ENCODE data around the gene ASTN2.

ASTN2 gene

GRCh38 chr9:117008876-117009275 lies 406.0 kb downstream of the ASTN2 start:
- no peak for DNase-seq (ENCODE audit: low spot score)

- no peak for DNase-seq (ENCODE audit: low spot score)
These were observed 406.4 kb downstream of the ASTN2 start for GRCh38 chr9:117008461-117008860.

DNA sequence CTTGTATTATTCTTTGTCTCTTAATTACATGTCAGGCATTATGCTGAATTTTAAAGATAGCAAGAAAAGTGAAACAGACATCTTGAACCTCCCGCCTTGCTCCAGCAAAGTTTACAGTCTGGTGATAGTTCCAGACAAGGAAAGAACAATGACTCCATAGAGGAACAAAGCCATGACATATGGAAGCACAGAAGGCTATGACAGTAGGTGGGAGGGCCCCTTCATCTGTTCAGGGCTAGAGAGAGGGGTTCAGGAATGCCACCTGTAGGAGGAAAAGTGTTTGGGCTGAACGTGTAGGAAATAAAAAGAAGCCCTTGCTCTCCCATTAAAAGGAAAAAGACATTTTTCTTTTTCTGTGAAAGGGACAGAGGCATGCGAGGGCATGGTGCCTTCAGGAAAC lies 412.2 kb downstream of the ASTN2 start:
- no peak for DNase-seq (ENCODE audit: low spot score)

GRCh38 chr9:117000834-117001233 lies 414.0 kb downstream of the ASTN2 start:
- no peak for DNase-seq (ENCODE audit: low spot score)

GRCh38 chr9:117000196-117000723 lies 414.6 kb downstream of the ASTN2 start:
- no peak for DNase-seq (ENCODE audit: low spot score)

DNA sequence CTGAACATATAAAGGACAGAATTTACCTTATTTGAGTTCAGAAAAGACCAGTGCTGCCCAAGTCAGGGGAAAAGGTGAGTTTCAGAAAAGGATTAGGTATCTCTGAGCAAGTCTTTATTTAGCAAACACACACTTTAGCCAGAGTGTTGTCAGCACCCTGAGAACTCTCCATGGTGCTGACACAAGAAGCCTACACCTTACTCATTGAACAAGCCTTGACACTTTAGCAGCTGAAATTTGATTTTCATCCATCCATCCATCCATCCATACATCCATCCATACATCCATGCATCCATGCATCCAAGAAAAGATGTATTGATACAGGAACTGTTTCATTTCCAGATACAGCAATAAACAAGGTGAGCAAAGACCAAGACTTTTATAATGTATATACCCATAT lies 416.6 kb downstream of the ASTN2 start:
- DNase-seq (ENCODE audit: low spot score): peak; percentile 12

- no peak for DNase-seq (ENCODE audit: low spot score)
These were observed 422.0 kb downstream of the ASTN2 start for GRCh38 chr9:116992865-116993264.

GRCh38 chr9:116991051-116991450 lies 423.8 kb downstream of the ASTN2 start:
- DNase-seq (ENCODE audit: low spot score): no peak

GRCh38 chr9:116990592-116990991 lies 424.3 kb downstream of the ASTN2 start:
- DNase-seq (ENCODE audit: low spot score): no peak

GRCh38 chr9:116987721-116988485 lies 427.0 kb downstream of the ASTN2 start:
- no peak for DNase-seq (ENCODE audit: low spot score)

DNA sequence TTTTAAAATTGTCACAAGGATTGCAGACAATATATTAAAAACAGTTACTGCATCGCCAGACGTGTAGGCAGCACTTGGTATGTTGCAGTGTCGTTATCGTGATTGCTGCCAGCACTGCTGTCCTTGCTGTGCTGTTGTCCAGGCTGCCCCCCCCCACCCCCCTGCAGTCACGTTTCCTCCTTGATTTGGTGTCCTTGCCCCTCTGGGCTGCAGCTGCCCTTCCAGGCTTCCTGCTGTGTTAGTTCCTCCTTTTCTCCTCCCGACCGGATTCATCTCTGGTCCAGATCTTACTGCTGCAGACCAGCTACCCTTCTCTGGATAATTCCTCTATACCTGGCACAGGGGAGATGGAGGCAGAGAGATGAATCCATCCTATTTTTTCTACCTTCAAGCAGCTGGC lies 428.8 kb downstream of the ASTN2 start:
- DNase-seq (ENCODE audit: low spot score): no peak

DNA sequence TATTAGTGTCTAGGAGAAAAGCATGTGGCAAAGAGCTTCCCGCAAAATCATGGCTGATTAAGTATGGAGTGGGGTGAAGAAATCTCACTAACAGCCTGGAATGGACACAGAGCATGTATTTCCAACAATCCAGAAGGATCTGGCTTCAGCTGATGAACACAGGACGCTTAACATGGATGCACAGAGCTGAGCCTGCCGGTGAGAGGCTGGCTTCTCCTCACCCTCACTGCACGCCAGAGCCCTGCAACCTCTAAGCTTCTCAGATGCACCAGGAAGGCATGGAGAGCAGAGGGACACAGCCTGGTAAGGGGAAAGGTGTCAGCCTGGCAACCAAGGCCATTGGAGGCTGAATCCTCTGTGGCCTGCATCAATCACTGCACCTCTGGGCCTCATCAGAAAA lies 429.3 kb downstream of the ASTN2 start:
- no peak for DNase-seq (ENCODE audit: low spot score)

DNA sequence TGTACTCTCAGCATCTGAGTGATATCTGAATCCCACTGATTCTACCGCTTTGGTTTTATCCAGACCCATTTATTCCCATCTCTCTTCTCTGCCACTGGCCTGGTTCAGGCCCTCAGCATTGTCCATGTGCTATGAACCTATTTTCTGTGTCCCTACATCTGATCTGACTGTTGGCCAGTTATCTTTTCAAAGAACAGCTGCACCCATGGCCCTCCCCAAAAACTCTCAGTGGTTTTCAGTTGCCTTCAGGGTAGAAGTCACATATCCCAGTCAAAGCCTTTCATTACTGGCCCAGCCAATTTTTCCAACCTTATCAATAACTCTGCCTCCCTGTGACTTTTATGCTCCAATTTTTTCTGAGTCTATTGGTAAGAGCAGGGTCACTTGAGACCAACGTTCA lies 430.7 kb downstream of the ASTN2 start:
- no peak for DNase-seq (ENCODE audit: low spot score)

- no peak for DNase-seq (ENCODE audit: low spot score)
These were observed 434.2 kb downstream of the ASTN2 start for GRCh38 chr9:116980582-116981120.

DNA sequence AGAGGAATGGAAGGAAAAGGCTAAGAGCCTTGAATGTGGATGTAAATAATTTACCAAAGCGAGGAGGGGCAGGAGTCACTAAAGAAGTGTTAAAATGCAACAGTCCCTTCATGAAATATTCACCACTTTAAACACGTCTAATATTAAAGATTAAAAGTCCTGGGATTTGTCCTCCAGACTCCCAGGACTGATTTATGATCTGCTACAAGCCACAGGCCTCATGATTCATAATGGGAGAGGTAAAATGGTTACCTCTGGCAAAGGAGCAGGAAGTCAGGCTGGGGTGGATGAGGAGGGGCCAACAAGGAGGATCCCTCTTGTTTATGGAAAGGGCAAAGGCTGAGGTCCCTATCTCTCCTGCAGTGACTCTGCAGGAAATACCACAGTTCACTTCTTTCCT lies 435.4 kb downstream of the ASTN2 start:
- no peak for DNase-seq (ENCODE audit: low spot score)

GRCh38 chr9:116978155-116978554 lies 436.7 kb downstream of the ASTN2 start:
- DNase-seq (ENCODE audit: low spot score): no peak

DNA sequence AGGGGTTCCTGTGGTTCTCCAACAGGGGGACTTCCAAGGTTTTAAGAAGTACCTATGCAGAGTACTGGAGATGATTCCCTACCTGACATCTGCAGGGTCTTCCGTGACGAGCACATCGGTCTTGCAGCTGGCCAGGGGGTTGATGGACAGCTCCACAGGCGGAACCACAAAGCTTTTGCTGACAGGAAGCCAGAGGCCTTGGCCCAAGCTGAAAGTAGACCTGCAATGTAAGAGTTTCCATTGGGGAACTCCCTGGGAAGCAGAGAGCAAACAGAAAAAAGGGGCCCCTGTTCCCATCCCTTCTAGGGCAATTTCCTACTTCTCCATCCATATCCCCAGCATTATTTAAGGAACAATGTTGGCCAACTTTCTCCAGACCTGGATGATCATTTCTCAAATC lies 439.7 kb downstream of the ASTN2 start:
- DNase-seq (ENCODE audit: low spot score): no peak

DNA sequence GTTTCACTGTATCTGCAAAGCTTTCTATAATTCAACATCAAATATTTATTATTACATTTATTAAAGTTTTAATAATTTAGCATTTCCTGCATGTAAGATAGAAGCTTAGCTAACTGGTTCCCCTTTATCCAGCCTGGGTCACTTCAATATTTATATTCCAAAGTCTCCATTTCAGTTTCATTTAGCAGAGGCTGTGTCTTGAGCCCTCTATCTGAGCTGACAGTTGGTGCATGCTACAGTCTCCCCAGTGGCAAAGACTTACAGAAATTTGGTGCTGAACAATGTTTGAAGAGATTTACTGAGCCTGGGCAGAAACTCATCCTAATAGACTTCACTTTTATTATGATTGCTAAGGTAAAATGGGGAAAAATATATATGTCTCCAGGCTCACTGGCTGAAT lies 448.7 kb downstream of the ASTN2 start:
- no peak for DNase-seq (ENCODE audit: low spot score)

- DNase-seq (ENCODE audit: low spot score): no peak
These were observed 450.6 kb downstream of the ASTN2 start for GRCh38 chr9:116964258-116964657.

DNA sequence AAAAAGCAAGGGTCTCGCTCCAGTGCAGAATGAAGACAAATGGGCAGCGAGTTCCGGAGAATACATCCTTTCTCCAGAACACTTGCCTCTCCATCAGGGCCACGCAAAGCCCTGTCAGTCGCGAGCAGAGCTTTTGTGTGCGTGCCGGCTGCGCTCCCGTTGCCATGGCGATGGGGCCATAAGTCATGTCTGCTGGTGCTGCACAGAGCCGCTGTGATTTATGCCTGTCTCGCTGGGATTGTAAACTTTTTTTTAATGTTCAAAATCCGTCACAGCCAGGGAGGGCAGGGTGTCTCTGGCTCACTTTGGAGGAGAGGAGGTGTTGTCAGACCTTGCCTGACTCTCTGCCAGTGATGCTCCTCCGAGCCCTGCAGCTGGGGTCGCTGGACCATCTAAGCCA lies 455.0 kb downstream of the ASTN2 start:
- DNase-seq (ENCODE audit: low spot score): peak; percentile 31

DNA sequence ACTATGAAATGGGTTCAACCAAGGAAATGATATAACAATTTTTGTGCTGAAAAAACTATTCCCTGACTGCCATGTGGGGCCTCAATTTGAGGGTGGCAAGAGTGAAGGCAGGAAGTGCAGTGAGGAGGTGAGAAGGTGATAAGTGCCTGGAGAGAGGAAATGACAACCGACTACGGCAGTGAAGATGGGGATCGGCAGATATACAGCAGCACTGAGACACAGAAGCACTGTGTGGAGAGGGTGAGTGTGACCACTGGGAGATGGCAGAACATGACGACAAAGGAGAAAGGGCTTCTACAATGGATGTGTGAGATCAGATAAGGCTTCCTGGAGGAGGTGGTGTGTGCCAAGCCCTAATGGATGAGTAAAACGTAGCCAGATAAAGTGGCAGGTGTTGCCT lies 456.0 kb downstream of the ASTN2 start:
- no peak for DNase-seq (ENCODE audit: low spot score)

DNA sequence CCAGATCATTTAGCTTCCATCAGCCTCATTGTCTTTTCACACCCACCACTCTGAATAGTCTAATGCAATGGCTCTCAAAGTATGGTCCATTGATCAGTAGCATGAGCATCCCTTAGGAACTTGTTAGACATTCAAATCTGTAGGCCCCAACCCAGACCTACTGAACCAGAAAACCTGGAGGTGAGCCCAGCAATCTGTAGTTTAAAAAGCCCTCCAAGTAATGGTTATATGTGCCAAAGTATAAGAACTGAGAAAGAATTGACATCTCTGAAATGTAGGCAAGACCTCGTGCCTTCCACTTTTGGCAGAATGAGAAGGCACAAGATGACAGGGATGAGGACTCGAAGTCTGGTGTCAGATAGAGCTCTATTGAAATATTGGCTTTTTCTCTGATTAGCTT lies 460.1 kb downstream of the ASTN2 start:
- DNase-seq (ENCODE audit: low spot score): no peak

GRCh38 chr9:116953271-116953670 lies 461.6 kb downstream of the ASTN2 start:
- no peak for DNase-seq (ENCODE audit: low spot score)

DNA sequence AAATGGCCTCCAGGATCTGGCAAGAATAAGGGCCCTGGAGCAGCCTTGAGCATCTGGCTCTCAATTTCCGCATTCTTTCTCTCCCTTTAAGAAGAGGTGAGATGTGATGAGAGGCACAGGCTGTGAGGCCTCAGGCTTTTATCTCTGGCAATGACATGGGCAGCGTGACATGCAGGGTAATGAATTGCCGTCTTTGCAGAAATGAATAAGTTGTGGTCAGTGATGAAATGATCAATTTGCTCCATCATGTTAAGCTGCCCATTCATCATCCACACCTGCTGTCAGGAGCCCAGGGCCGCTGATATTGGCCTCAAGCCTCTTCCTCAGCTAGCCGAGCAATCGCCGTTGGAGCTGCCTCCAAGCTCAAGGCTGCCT lies 462.4 kb downstream of the ASTN2 start:
- no peak for DNase-seq (ENCODE audit: low spot score)

All from AG08396 (cell line).